SU-DHL-6 (cell line): ENCODE data around the gene TTBK1.

Experiments used
- CTCF ChIP-seq: fragments of 200-600 bp; sonication (generic); IDR thresholded peaks from one replicate; pipeline ENCODE4 v1.5.1; 2017; ENCODE audit warnings: antibody characterized with exemption, mild to moderate bottlenecking, low read length, moderate library complexity; ENCODE audit not compliant: insufficient read depth, poor library complexity, severe bottlenecking
- EZH2phosphoT487 ChIP-seq: fragments of 200-600 bp; sonication (generic), shearing (Covaris generic); conservative IDR thresholded peaks from 2 replicates; pipeline ENCODE4 v1.6.1; 2018; ENCODE audit warnings: mild to moderate bottlenecking, antibody characterized with exemption, low read length, moderate library complexity, mixed read lengths

GRCh38 chr6:43203029-43203717, 40.1 kb upstream of the TTBK1 start:
- TF ChIP-seq CTCF (no peak), EZH2phosphoT487 (no peak)
